ENCODE data around the gene NUP210L. TPM values are rescaled to one million over a fixed set of nuclear protein-coding genes. Genes with fewer than 3 reads are reported as not detected.
A peak's percentile ranks its signal among the peaks of the same experiment; 100 is the strongest.

The NUP210L gene
- total RNA-seq, 5 donors from 2014 or later (not counting 1 experiment from before 2014, with no cell fraction given): 0.10 to 0.35 (median 0.18) TPM

DNA sequence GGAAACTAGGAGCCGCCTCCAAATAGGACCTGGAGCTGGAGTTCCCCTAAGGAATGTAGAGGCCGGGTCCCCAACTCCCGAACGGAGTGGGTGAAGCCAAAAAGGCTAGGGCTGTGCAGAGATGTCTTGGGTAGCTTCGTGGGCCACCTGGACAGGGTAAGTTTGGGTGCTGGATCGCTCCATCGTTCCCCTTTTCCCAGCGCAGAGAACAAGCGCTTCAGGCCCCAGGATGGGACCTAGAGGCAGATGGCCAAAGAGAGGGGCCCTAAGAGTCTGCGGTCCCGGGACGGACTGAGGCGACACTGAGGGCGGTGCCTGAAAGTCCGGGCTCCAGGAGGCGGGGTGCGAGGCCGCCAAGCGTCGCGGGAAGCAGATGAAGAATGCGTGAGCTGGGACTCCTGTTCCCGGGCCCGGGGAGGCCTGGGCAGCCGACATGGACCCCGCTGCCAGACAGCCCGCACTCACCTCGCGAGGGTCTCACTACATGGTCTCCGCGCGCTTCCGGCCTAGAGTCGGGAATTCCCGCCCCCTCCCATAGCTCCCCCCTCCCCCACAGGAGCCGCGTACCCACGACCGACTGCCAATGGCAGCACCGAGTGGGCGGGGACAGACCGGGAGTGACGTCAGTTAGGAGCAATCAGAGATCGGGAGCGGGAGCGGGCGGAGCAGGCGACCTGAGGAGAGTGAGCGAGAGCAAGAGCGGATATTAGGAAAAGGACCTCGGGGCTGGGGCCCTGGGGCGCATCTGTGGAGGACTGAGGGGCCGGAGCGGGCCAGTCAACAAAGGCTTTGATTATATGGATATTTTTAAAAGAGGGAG lies 191.6 kb downstream of the NUP210L start, which contains the start of gene SLC39A1:
TSS of gene SLC39A1 (minus strand) at position 508 of the 820 bp plus-strand sequence. CDS start 822 bp downstream, outside the sequence.
- WGBS (ENCODE audit: insufficient coverage): 1% methylated on average over 48 of the region's 54 CpGs
- H3K4me3 ChIP-seq (ENCODE audit: control insufficient read depth in 1 of 2, extremely low read depth in 1 of 2, low read length in 1 of 2): peak within 1 kb of the TSS; percentile 72 to 92
- H3K27me3 Mint-ChIP-seq: no peaks in the 10 kb centered on the region
- peak within 1 kb of the TSS; percentile 83 to 90 (median 87) for H3K4me3 Mint-ChIP-seq
- H3K27me3 ChIP-seq (replicated peaks in 1 of 2; ENCODE audit: control insufficient read depth in 2 of 2, extremely low read depth in 1 of 2, insufficient read depth in 2 of 2, low read length in 1 of 2): no peaks in the 10 kb centered on the region
- no peaks in the 10 kb centered on the region for H3K9me3 Mint-ChIP-seq
- no peaks in the 10 kb centered on the region for H3K36me3 Mint-ChIP-seq
- ChIA-PET POLR2A (interaction anchor here (0.5 to 0.6 kb wide), 4 partner anchors 14 to 1953 kb away, joined by 3 read pairs; no protein-coding TSS in a partner anchor), CTCF (interaction anchor here in 1 of 2 donors (0.6 to 2.0 kb wide), 5 partner anchors 14 to 166 kb away, joined by 3 to 11 read pairs (median 3); partner anchors contain the start of genes DENND4B and JTB)
- H3K27ac Mint-ChIP-seq: peak within 1 kb of the TSS; percentile 94
- ATAC-seq (replicated peaks in 1 of 4) (peak; percentile 52 to 61 (median 53)), DNase-seq (peak; percentile 75 to 96 (median 88))
- H3K4me1 Mint-ChIP-seq: peaks cover 57 to 71% (median 60%) of the 10 kb centered on the region in 3 donors
- H3K27ac ChIP-seq (ENCODE audit: low read length): peak within 1 kb of the TSS; percentile 90
- H3K36me3 ChIP-seq (ENCODE audit: control insufficient read depth in 2 of 2, extremely low read depth in 1 of 2, insufficient read depth in 1 of 2, low read length in 1 of 2): peaks cover 0 to 7% of the 10 kb centered on the region in 2 donors
- H3K4me1 ChIP-seq (ENCODE audit: control insufficient read depth in 1 of 2, extremely low read depth in 1 of 2, insufficient read depth in 2 of 2, low read length in 2 of 2): peaks cover 20 to 57% of the 10 kb centered on the region in 2 experiments
- no peaks in the 10 kb centered on the region for H3K9me3 ChIP-seq

DNA sequence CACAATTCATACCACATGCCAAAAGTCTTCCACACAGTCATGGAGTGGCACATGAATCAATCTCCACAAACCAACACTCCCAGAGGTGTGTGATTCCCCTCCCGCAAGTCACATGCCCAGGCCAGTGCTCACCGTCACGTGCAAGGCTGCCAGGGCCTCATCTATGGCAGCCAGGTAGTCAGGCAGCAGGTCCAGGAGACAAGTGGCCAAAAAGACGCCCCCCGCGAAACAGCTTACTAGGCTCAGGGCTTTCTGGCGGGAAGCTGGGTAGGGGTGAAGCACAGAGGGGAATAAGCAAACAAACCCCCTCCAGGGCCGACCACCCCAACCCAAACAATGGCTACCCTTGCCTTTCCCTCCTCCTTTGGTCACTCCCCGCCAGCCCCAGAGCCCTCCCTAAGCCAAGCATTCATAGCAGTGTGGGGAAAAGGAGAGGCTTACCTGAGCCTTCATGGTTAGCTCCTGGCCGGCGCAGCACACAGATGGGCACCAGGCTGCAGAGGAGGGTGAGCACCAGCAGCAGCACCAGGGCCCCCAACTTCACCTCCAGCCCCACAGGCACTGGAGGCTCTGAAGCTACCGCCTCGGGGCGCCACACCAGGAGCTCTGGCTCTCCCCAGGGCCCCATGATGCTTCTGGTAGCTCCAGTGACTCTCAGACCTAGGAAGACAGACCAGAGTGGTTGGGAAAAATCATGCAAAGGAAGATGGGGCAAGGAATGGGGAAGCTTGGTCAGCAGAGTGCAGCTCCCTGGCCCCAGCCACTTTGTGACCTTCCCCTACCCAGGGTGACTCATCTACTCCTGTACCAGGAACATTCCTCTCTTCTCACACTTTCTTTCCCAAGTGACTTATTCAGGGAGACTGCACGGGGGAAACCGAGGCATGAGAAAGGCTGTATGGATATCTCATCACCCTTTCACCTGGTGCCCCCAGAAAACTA lies 192.5 kb downstream of the NUP210L start:
- H3K9me3 ChIP-seq: no peaks in the 10 kb centered on the region
- peaks cover 50 to 66% (median 57%) of the 10 kb centered on the region in 3 donors for H3K4me1 Mint-ChIP-seq
- no peaks in the 10 kb centered on the region for H3K9me3 Mint-ChIP-seq
- H3K4me3 ChIP-seq (ENCODE audit: control insufficient read depth in 1 of 2, extremely low read depth in 1 of 2, low read length in 1 of 2): peak overlapping the region; percentile 72 to 92
- peaks cover 21 to 52% of the 10 kb centered on the region in 2 experiments for H3K4me1 ChIP-seq (ENCODE audit: control insufficient read depth in 1 of 2, extremely low read depth in 1 of 2, insufficient read depth in 2 of 2, low read length in 2 of 2)
- ChIA-PET POLR2A (interaction anchor here in 1 of 2 donors (0.5 to 0.6 kb wide), 2 partner anchors 112 to 303 kb away, joined by 3 read pairs; no protein-coding TSS in a partner anchor), CTCF (interaction anchor here in 1 of 2 donors (1.9 kb wide), 1 partner anchor 16 kb away, joined by 7 read pairs; the partner anchor contains the start of gene DENND4B)
- H3K4me3 Mint-ChIP-seq: peak overlapping the region; percentile 83 to 90 (median 87)
- no peaks in the 10 kb centered on the region for H3K36me3 Mint-ChIP-seq
- H3K27me3 Mint-ChIP-seq: no peaks in the 10 kb centered on the region
- peak overlapping the region; percentile 90 for H3K27ac ChIP-seq (ENCODE audit: low read length)
- DNase-seq (no peak), ATAC-seq (replicated peaks in 1 of 4) (no peak)
- H3K27ac Mint-ChIP-seq: peak overlapping the region; percentile 94
- H3K36me3 ChIP-seq (ENCODE audit: control insufficient read depth in 2 of 2, extremely low read depth in 1 of 2, insufficient read depth in 1 of 2, low read length in 1 of 2): peaks cover 0 to 7% of the 10 kb centered on the region in 2 donors
- 90% methylated on average over 5 of the region's 16 CpGs for WGBS (ENCODE audit: insufficient coverage)
- no peaks in the 10 kb centered on the region for H3K27me3 ChIP-seq (replicated peaks in 1 of 2; ENCODE audit: control insufficient read depth in 2 of 2, extremely low read depth in 1 of 2, insufficient read depth in 2 of 2, low read length in 1 of 2)

DNA sequence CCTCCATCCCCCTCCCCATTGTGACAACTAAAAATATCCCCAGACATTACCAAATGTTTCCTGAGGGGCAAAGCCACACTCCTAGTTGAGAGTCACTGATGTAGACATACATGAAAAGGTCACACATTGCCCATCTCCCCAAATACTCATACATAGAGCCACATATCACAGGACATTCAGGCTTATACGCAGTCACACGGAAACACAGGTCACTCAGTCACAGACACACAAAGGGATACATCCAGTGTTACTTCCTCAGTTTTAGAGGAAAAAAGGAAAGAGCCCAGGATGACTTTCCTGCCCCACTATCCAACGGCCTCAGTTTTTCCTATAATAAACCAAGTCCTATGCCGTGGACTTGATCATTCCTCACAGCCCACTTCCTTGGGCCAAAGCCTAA lies 193.5 kb downstream of the NUP210L start:
- no CpG with 5 or more reads among the region's 4 CpGs for WGBS (ENCODE audit: insufficient coverage)
- peaks cover 30 to 59% of the 10 kb centered on the region in 2 experiments for H3K4me1 ChIP-seq (ENCODE audit: control insufficient read depth in 1 of 2, extremely low read depth in 1 of 2, insufficient read depth in 2 of 2, low read length in 2 of 2)
- CTCF ChIA-PET: no interaction called here

DNA sequence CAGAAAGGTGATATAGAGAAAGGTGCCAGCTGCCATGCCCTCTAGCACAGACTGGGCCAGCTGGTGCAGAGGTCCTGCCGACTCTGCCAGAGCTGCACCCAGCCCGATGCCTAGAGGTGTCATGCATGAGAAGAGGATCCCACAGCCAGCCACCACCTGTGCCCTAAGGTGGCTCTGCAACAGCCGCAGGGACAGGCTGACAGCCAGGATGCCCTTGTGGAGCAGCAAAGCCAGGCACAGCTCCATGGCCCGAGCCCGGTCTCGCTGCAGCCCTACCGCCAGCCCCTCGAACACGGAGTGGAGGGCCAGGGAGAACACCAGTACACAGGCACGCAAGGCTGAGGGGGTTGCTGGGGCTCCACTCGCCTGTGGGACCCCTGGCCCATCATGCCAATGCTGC lies 194.7 kb downstream of the NUP210L start:
- CTCF ChIA-PET: no interaction called here

More for the DNA sequence above, 193.5 kb downstream of the NUP210L start:
- peak overlapping the region in 2 of 3 donors; percentile 83 to 90 for H3K4me3 Mint-ChIP-seq
- H3K9me3 Mint-ChIP-seq: no peaks in the 10 kb centered on the region
- Histone ChIP-seq H3K27me3 (replicated peaks in 1 of 2; ENCODE audit: control insufficient read depth in 2 of 2, extremely low read depth in 1 of 2, insufficient read depth in 2 of 2, low read length in 1 of 2) (no peaks in the 10 kb centered on the region), H3K27ac (ENCODE audit: low read length) (no peak overlapping the region), H3K4me3 (ENCODE audit: control insufficient read depth in 1 of 2, extremely low read depth in 1 of 2, low read length in 1 of 2) (no peak overlapping the region), H3K36me3 (ENCODE audit: control insufficient read depth in 2 of 2, extremely low read depth in 1 of 2, insufficient read depth in 1 of 2, low read length in 1 of 2) (peaks cover 0 to 7% of the 10 kb centered on the region in 2 donors), H3K9me3 (no peaks in the 10 kb centered on the region)
- no peaks in the 10 kb centered on the region for H3K36me3 Mint-ChIP-seq
- ATAC-seq (replicated peaks in 1 of 4): no peak
- peak overlapping the region; percentile 0 to 79 for H3K27ac Mint-ChIP-seq
- H3K27me3 Mint-ChIP-seq: no peaks in the 10 kb centered on the region
- POLR2A ChIA-PET: no interaction called here
- peaks cover 51 to 66% (median 59%) of the 10 kb centered on the region in 3 donors for H3K4me1 Mint-ChIP-seq
- DNase-seq: no peak

DNA sequence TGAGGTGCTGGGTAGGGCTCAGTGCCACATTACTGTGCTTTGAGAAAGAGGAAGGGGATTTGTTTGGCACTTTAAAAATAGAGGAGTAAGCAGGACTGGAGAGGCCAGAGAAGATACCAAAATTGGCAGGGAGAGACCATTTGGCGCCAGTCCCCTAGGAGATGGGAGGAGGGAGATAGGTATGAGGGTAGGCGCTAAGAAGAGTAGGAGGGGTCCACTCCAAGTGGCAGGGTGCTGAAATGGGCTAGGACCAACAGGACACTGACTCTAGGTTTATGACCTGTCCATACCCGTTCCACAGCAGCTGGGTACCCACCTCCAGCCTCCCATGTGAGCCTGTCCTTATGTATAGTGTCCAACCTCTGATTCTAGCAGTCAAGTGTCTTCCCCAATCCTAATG lies 195.4 kb downstream of the NUP210L start:
- H3K27ac Mint-ChIP-seq: peak overlapping the region; percentile 11 to 96
- Histone ChIP-seq H3K4me1 (ENCODE audit: control insufficient read depth in 1 of 2, extremely low read depth in 1 of 2, insufficient read depth in 2 of 2, low read length in 2 of 2) (peaks cover 33 to 59% of the 10 kb centered on the region in 2 experiments), H3K36me3 (ENCODE audit: control insufficient read depth in 2 of 2, extremely low read depth in 1 of 2, insufficient read depth in 1 of 2, low read length in 1 of 2) (peaks cover 0 to 13% of the 10 kb centered on the region in 2 donors), H3K4me3 (ENCODE audit: control insufficient read depth in 1 of 2, extremely low read depth in 1 of 2, low read length in 1 of 2) (no peak overlapping the region), H3K27ac (ENCODE audit: low read length) (no peak overlapping the region), H3K9me3 (no peaks in the 10 kb centered on the region), H3K27me3 (replicated peaks in 1 of 2; ENCODE audit: control insufficient read depth in 2 of 2, extremely low read depth in 1 of 2, insufficient read depth in 2 of 2, low read length in 1 of 2) (no peaks in the 10 kb centered on the region)
- no peaks in the 10 kb centered on the region for H3K9me3 Mint-ChIP-seq
- no peaks in the 10 kb centered on the region for H3K27me3 Mint-ChIP-seq
- peak overlapping the region in 2 of 3 donors; percentile 3 to 97 for H3K4me3 Mint-ChIP-seq
- CTCF ChIA-PET: interaction anchor here in 1 of 2 donors (1.5 kb wide), 1 partner anchor 14 kb away, joined by 5 read pairs; no protein-coding TSS in a partner anchor
- no peak for ATAC-seq (replicated peaks in 1 of 4)
- H3K4me1 Mint-ChIP-seq: peaks cover 59 to 68% (median 64%) of the 10 kb centered on the region in 3 donors
- H3K36me3 Mint-ChIP-seq: peaks cover 2% of the 10 kb centered on the region
- POLR2A ChIA-PET: interaction anchor here in 1 of 2 donors (1.5 kb wide), 1 partner anchor 31 kb away, joined by 6 read pairs; the partner anchor contains the start of gene RPS27
- DNase-seq: no peak
- WGBS (ENCODE audit: insufficient coverage): 93% methylated on average over 2 of the region's 3 CpGs

More for the DNA sequence above, 194.7 kb downstream of the NUP210L start:
- peaks cover 34 to 59% of the 10 kb centered on the region in 2 experiments for H3K4me1 ChIP-seq (ENCODE audit: control insufficient read depth in 1 of 2, extremely low read depth in 1 of 2, insufficient read depth in 2 of 2, low read length in 2 of 2)
- peaks cover 51 to 64% (median 61%) of the 10 kb centered on the region in 3 donors for H3K4me1 Mint-ChIP-seq
- peaks cover 0 to 7% of the 10 kb centered on the region in 2 donors for H3K36me3 ChIP-seq (ENCODE audit: control insufficient read depth in 2 of 2, extremely low read depth in 1 of 2, insufficient read depth in 1 of 2, low read length in 1 of 2)
- H3K4me3 ChIP-seq (ENCODE audit: control insufficient read depth in 1 of 2, extremely low read depth in 1 of 2, low read length in 1 of 2): no peak overlapping the region
- ATAC-seq (replicated peaks in 1 of 4) (no peak), DNase-seq (no peak)
- no peaks in the 10 kb centered on the region for H3K27me3 Mint-ChIP-seq
- H3K27ac ChIP-seq (ENCODE audit: low read length): no peak overlapping the region
- H3K4me3 Mint-ChIP-seq: no peak overlapping the region
- H3K9me3 Mint-ChIP-seq: no peaks in the 10 kb centered on the region
- no peaks in the 10 kb centered on the region for H3K9me3 ChIP-seq
- H3K27ac Mint-ChIP-seq: peak overlapping the region in 1 of 2 donors; percentile 96
- H3K36me3 Mint-ChIP-seq: no peaks in the 10 kb centered on the region
- POLR2A ChIA-PET: no interaction called here
- WGBS (ENCODE audit: insufficient coverage): 92% methylated on average over 11 of the region's 11 CpGs
- H3K27me3 ChIP-seq (replicated peaks in 1 of 2; ENCODE audit: control insufficient read depth in 2 of 2, extremely low read depth in 1 of 2, insufficient read depth in 2 of 2, low read length in 1 of 2): no peaks in the 10 kb centered on the region

All from T-cell (primary cell).